ENCODE data around the gene ONECUT3.

DNA sequence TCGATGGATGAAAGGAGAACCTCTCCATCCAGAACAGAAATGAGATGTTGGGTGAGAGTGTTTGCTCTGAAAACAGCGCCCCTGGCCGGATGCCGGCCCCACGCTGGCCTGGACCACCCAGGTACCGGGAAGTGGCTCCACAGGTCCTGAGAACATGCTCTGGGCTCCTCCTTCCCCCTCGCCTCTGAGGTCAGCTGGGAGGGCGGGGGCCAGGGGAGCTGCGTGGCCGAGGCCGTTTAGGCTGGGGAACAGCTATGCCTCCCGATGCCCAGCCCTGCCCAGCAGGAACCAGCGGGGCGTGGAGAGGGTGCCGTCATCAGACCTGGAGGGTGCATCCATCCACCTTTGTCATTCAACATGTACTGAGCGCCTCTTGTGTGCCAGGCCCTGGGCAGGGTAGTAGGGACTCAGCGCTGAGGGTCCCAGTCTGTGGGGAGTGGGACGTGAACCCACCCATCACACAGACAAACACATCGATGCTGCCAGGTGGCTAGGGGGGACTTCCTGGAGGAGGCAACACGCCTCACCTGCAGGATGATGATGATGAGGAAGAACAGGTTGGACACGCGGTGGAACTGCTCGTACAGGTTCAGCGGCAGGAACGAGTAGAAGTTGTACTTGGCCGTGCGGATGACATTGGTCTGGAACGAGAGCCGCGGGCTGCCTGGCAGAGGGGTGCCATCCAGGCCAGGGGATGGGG is 54.5 kb downstream of the ONECUT3 start:
- TF ChIP-seq, protein P1, sequence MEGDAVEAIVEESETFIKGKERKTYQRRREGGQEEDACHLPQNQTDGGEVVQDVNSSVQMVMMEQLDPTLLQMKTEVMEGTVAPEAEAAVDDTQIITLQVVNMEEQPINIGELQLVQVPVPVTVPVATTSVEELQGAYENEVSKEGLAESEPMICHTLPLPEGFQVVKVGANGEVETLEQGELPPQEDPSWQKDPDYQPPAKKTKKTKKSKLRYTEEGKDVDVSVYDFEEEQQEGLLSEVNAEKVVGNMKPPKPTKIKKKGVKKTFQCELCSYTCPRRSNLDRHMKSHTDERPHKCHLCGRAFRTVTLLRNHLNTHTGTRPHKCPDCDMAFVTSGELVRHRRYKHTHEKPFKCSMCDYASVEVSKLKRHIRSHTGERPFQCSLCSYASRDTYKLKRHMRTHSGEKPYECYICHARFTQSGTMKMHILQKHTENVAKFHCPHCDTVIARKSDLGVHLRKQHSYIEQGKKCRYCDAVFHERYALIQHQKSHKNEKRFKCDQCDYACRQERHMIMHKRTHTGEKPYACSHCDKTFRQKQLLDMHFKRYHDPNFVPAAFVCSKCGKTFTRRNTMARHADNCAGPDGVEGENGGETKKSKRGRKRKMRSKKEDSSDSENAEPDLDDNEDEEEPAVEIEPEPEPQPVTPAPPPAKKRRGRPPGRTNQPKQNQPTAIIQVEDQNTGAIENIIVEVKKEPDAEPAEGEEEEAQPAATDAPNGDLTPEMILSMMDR (IDR thresholded peaks at IDR 0.05) = no peak
- no peak for TF ChIP-seq POLR2A (IDR thresholded peaks at IDR 0.05)

Data from adrenal gland (tissue), 5 donors.